ENCODE results near the gene KCTD17.
A peak's percentile ranks its signal among the peaks of the same experiment; 100 is the strongest.

Gene KCTD17

GRCh38 chr22:37080838-37081237 lies 29.3 kb downstream of the KCTD17 start:
- no peak for DNase-seq

- DNase-seq: no peak
Measured at GRCh38 chr22:37082251-37082873, 30.8 kb downstream of the KCTD17 start.

GRCh38 chr22:37083914-37084313 lies 32.4 kb downstream of the KCTD17 start:
- no peak for DNase-seq

GRCh38 chr22:37084385-37084784 lies 32.8 kb downstream of the KCTD17 start:
- no peak for DNase-seq

- no peak for DNase-seq
Measured at GRCh38 chr22:37086184-37086583, 34.6 kb downstream of the KCTD17 start.

GRCh38 chr22:37088108-37088605 lies 36.6 kb downstream of the KCTD17 start:
- no peak for DNase-seq

GRCh38 chr22:37088750-37089408 lies 37.3 kb downstream of the KCTD17 start:
- DNase-seq: no peak

GRCh38 chr22:37089434-37089833 lies 37.9 kb downstream of the KCTD17 start:
- no peak for DNase-seq

- no peak for DNase-seq
Measured at GRCh38 chr22:37090920-37091695, 39.6 kb downstream of the KCTD17 start.

- DNase-seq: no peak
Measured at GRCh38 chr22:37091994-37092393, 40.5 kb downstream of the KCTD17 start.

GRCh38 chr22:37092997-37093396 lies 41.5 kb downstream of the KCTD17 start:
- DNase-seq: no peak

- DNase-seq: no peak
Measured at GRCh38 chr22:37094239-37094638, 42.7 kb downstream of the KCTD17 start.

- DNase-seq: peak; percentile 82
Measured at GRCh38 chr22:37095113-37095512, 43.6 kb downstream of the KCTD17 start.

- no peak for DNase-seq
Measured at GRCh38 chr22:37097346-37097745, 45.8 kb downstream of the KCTD17 start.

- no peak for DNase-seq
Measured at GRCh38 chr22:37098976-37099591, 47.5 kb downstream of the KCTD17 start.

GRCh38 chr22:37100589-37101127 lies 49.1 kb downstream of the KCTD17 start:
- DNase-seq: no peak

GRCh38 chr22:37101311-37102066 lies 49.9 kb downstream of the KCTD17 start:
- DNase-seq: no peak

- no peak for DNase-seq
Measured at GRCh38 chr22:37103151-37103550, 51.6 kb downstream of the KCTD17 start.

- DNase-seq: no peak
Measured at GRCh38 chr22:37103656-37104452, 52.3 kb downstream of the KCTD17 start.

GRCh38 chr22:37105154-37105553 lies 53.6 kb downstream of the KCTD17 start:
- DNase-seq: no peak

GRCh38 chr22:37105990-37106389 lies 54.4 kb downstream of the KCTD17 start:
- no peak for DNase-seq
